ENCODE measurements around the gene RD3L. TPM values are rescaled to one million over a fixed set of nuclear protein-coding genes. Genes with fewer than 3 reads are reported as not detected.

Gene RD3L
- total and polyA plus RNA-seq, 2 of the 4 experiments (the other 2 are of a cell fraction): not detected

- ChIA-PET POLR2A (ENCODE audit: unreplicated experiment) (no interaction called here), CTCF (interaction anchor here (1.2 kb wide), 1 partner anchor 15 kb away, joined by 5 read pairs; no protein-coding TSS in a partner anchor)
- no CpG with 5 or more reads among the region's 9 CpGs for WGBS, 2 experiments (ENCODE audit: extremely low coverage in 2 of 2, insufficient read length in 1 of 2)
- Histone ChIP-seq H2BK120ac (ENCODE audit: low read depth, low read length) (no peak overlapping the region), H4K5ac (ENCODE audit: low read depth, low read length) (no peak overlapping the region), H4K20me1 (ENCODE audit: insufficient read depth, low read length) (no peaks in the 10 kb centered on the region; the same call in 1 of the 2 replicates), H3K9ac (ENCODE audit: low read depth, low read length) (no peak overlapping the region), H3K4me3 (ENCODE audit: insufficient read depth, low read depth, low read length) (no peak overlapping the region), H3K23ac (ENCODE audit: low read depth, low read length) (no peak overlapping the region), H3K9me3 (ENCODE audit: control insufficient read depth, insufficient read depth, low read length) (0 out of 2 replicates have a peak, but pooled peaks cover 2% of the 10 kb centered on the region), H2BK20ac (ENCODE audit: low read depth, low read length) (no peak overlapping the region), H2AK9ac (replicated peaks; ENCODE audit: low read depth, low read length, poor library complexity) (no peak overlapping the region), H3K4me1 (ENCODE audit: control insufficient read depth, insufficient read depth, low read length) (no peaks in the 10 kb centered on the region), H2BK5ac (ENCODE audit: low read depth, low read length, poor library complexity, severe bottlenecking) (no peak overlapping the region), H3K36me3 (ENCODE audit: control insufficient read depth, insufficient read depth, low read length) (no peaks in the 10 kb centered on the region), H3K18ac (ENCODE audit: low read depth, low read length) (no peak overlapping the region), H3K4ac (ENCODE audit: low read depth, low read length) (no peak overlapping the region), H3K27me3 (ENCODE audit: control insufficient read depth, insufficient read depth, low read length) (peaks cover 2% of the 10 kb centered on the region), H3K14ac (replicated peaks; ENCODE audit: low read depth, low read length) (no peak overlapping the region), H4K91ac (ENCODE audit: insufficient read depth, low read depth, low read length) (no peak overlapping the region), H3K27ac (ENCODE audit: insufficient read depth, low read length) (no peak overlapping the region), H3K79me1 (ENCODE audit: low read depth in 1 of 2, low read length in 2 of 2) (no peaks in the 10 kb centered on the region), H3K9me1 (ENCODE audit: insufficient read depth, low read length) (no peaks in the 10 kb centered on the region), H4K8ac (ENCODE audit: low read depth in 2 of 2, low read length in 2 of 2) (no peak overlapping the region), H2BK15ac (ENCODE audit: low read depth, low read length) (no peak overlapping the region), H3K4me2 (ENCODE audit: low read depth, low read length) (no peak overlapping the region), H2AFZ (replicated peaks; ENCODE audit: low read length, poor library complexity) (no peak overlapping the region), H3K56ac (ENCODE audit: extremely low read depth, insufficient read depth, low read length) (no peak overlapping the region), H2AK5ac (ENCODE audit: low read depth, low read length) (no peak overlapping the region)
- intact Hi-C loops (cut with micrococcal nuclease): no loop called here
- no TSS peak for BruUV-seq (replicated peaks)
- TF ChIP-seq NFE2L2 (IDR thresholded peaks at IDR 0.05; ENCODE audit: low read depth, low read length): no peak
- TF ChIP-seq MAFK (IDR thresholded peaks at IDR 0.05; ENCODE audit: low read depth, low read length): no peak
- TF ChIP-seq POLR2A (IDR thresholded peaks at IDR 0.05; ENCODE audit: low read depth, low read length): no peak
- TF ChIP-seq MXI1 (IDR thresholded peaks at IDR 0.05; ENCODE audit: borderline replicate concordance, low read depth, low read length): no peak
- TF ChIP-seq RFX5 (IDR thresholded peaks at IDR 0.05; ENCODE audit: low read depth, low read length): no peak
- no peak for TF ChIP-seq CEBPB (IDR thresholded peaks at IDR 0.05; ENCODE audit: low read depth, low read length)
- no peak for ATAC-seq (ENCODE audit: low read depth)
- in situ Hi-C loops (cut with MboI; ENCODE audit: low sequenced_read_pairs): no loop called here
- no peak for DNase-seq
- dilution Hi-C loops (cut with HindIII; ENCODE audit: low sequenced_read_pairs, unreplicated experiment): no loop called here
These were observed 43.6 kb downstream of the RD3L start for GRCh38 chr14:103898711-103899110.
